ENCODE measurements around the gene OSGIN1.

DNA sequence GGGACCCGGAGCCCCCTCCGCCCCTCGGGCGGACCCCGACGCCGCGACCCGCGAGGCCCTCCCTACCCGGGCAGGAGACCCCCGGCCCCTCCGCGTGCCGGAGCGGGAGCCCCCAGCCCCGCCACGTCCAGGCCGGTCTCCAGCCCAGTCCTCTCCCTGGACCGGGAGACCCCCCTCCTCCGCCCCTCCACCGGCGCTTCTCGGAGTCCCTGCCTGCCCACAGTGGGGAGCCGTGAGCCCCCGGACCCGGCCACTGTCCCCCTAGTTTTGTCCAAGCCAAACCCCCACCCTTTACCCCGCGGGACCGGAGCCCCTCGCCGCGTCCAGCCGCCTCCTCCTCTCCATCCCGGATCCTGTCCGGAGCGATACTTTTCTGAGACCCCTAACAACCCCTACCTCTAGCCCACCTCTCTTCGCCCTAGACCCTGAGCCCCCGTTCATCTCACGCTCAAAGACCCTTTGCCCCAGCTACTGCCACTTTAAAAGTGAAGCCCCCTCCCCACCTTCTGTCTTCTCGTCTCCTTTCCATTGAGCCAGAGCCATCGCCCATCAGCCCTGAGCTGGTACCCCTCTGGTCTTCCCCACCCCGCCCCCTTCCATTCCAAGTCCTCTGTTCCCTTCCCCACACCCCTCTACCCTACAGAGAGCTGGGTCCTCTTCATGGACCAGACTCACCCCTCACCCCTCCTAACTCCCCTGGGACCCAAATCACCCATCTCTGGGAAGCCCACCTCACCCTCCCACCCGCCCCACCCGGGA is 16.0 kb downstream of the OSGIN1 start:
- TF ChIP-seq CTCF (IDR thresholded peaks at IDR 0.05) = no peak
- no peak for TF ChIP-seq POLR2AphosphoS5 (IDR thresholded peaks at IDR 0.05)
